GM12878 (cell line): Measurements from ENCODE around the gene SEC14L1. TPM values are rescaled to one million over a fixed set of nuclear protein-coding genes. Genes with fewer than 3 reads are reported as not detected.
A peak's percentile ranks its signal among the peaks of the same experiment; 100 is the strongest.

Source experiments
- ATAC-seq: fragments of 200-7000 bp; cut with Tn5 transposase; 3 replicates; pipeline ENCODE4 v1.9.1; 2020; ENCODE audit warnings: mild to moderate bottlenecking, moderate library complexity
- BruUV-seq: library from RNA; stranded (reverse); fragments of 400-500 nt; replicated peaks from 2 replicates; lab custom pipeline; 2021; lab: Mats Ljungman, UMichigan
- CTCF ChIA-PET: fragments of 300-600 bp; sonication (Branson Sonifier 250); formaldehyde crosslinking; extraction: SDS; loops from one replicate; lab custom pipeline; 2021; ENCODE audit warnings: inconsistent platforms; lab: Yijun Ruan, JAX
- POLR2A ChIA-PET: fragments of 350-600 bp; formaldehyde crosslinking; extraction: SDS; loops from one replicate; lab custom pipeline; 2021; ENCODE audit warnings: inconsistent platforms; lab: Charles Lee
- RAD21 ChIA-PET: fragments of 300-600 bp; sonication (Branson Sonifier 250); formaldehyde crosslinking; loops from one replicate; lab custom pipeline; 2023; ENCODE audit warnings: antibody characterized with exemption; ENCODE audit not compliant: unreplicated experiment; lab: Charles Lee
- SMC1A ChIA-PET: fragments of 300-600 bp; sonication (Branson Sonifier 250); formaldehyde crosslinking; loops from one replicate; lab custom pipeline; 2023; ENCODE audit not compliant: unreplicated experiment, uncharacterized antibody; lab: Charles Lee
- DNase-seq: peaks from one replicate; pipeline ENCODE4 v3.0.0-alpha.2; 2011; ENCODE audit warnings: low read depth, low spot score
- FAIRE-seq: peaks from 3 replicates; lab custom pipeline; 2011; peaks lifted over from hg19 to GRCh38; lab: Jason Lieb, UNC
- H2AFZ ChIP-seq: 2 replicates; pipeline ENCODE4 v1.6.0; 2011; ENCODE audit warnings: low read depth, low read length, control low read depth; ENCODE audit not compliant: control insufficient read depth
- H3K27ac ChIP-seq: 2 replicates; pipeline ENCODE4 v1.5.1; 2011; ENCODE audit warnings: control low read depth; ENCODE audit not compliant: control insufficient read depth, insufficient read depth
- H3K27me3 ChIP-seq, 2 experiments: replicated peaks in 1 of 2; 2 replicates each; pipeline versions ENCODE4 v1.6.0 to v1.6.1; 2011; ENCODE audit warnings: low read length in 1 of 2; ENCODE audit not compliant: control insufficient read depth in 2 of 2, insufficient read depth in 2 of 2
- H3K36me3 ChIP-seq, 2 experiments: 2 replicates each; pipeline ENCODE4 v1.5.1; 2011; ENCODE audit warnings: low read length in 1 of 2; ENCODE audit not compliant: control insufficient read depth in 2 of 2, insufficient read depth in 2 of 2
- H3K4me1 ChIP-seq: 2 replicates; pipeline ENCODE4 v1.6.1; 2011; ENCODE audit warnings: mild to moderate bottlenecking, low read length, moderate library complexity, mixed read lengths; ENCODE audit not compliant: control insufficient read depth, insufficient read depth
- H3K4me2 ChIP-seq: 2 replicates; pipeline ENCODE4 v1.6.0; 2011; ENCODE audit warnings: control low read depth; ENCODE audit not compliant: control insufficient read depth, insufficient read depth
- H3K4me3 ChIP-seq: fragments of 200-600 bp; sonication (generic); 2 replicates; pipeline ENCODE4 v1.5.1; 2016
- H3K79me2 ChIP-seq: 2 replicates; pipeline ENCODE4 v1.6.0; 2011; ENCODE audit warnings: low read length; ENCODE audit not compliant: control insufficient read depth, insufficient read depth
- H3K9ac ChIP-seq: 2 replicates; pipeline ENCODE4 v1.8.0; 2011; ENCODE audit warnings: low read length, control low read depth, mixed read lengths; ENCODE audit not compliant: control insufficient read depth, insufficient read depth
- H3K9me3 ChIP-seq: replicated peaks from 3 replicates; pipeline ENCODE4 v1.5.1; 2011; ENCODE audit warnings: mild to moderate bottlenecking, low read length; ENCODE audit not compliant: control insufficient read depth, insufficient read depth
- H4K20me1 ChIP-seq: 2 replicates; pipeline ENCODE4 v1.6.0; 2011; ENCODE audit not compliant: control insufficient read depth, insufficient read depth
- ATF2 ChIP-seq: IDR thresholded peaks from 2 replicates; pipeline ENCODE4 v1.6.1; 2012; ENCODE audit warnings: low read length, inconsistent platforms
- BACH1 ChIP-seq: fragments of 450-650 bp; IDR thresholded peaks from 2 replicates; pipeline ENCODE4 v1.6.1; 2017; ENCODE audit warnings: mild to moderate bottlenecking, borderline replicate concordance
- CEBPB ChIP-seq, 2 experiments: fragments of 150-350 bp in 1 of 2; IDR thresholded peaks; 2 replicates each; pipeline ENCODE4 v1.6.1; 2012 to 2014; ENCODE audit warnings: low read depth in 2 of 2, low read length in 2 of 2, borderline replicate concordance in 1 of 2, inconsistent platforms in 1 of 2
- EGR1 ChIP-seq, 2 experiments: IDR thresholded peaks; 1 replicate in 1 of 2; 2 replicates in 1 of 2; pipeline ENCODE4 v1.6.1; 2011 to 2012; ENCODE audit warnings: low read depth in 2 of 2, low read length in 2 of 2, borderline replicate concordance in 1 of 2, mild to moderate bottlenecking in 1 of 2, moderate library complexity in 1 of 2
- HDAC2 ChIP-seq: fragments of 200-600 bp; sonication (generic); IDR thresholded peaks from 2 replicates; pipeline ENCODE4 v1.6.1; 2017
- JUND ChIP-seq: IDR thresholded peaks from 2 replicates; pipeline ENCODE4 v1.6.1; 2012; ENCODE audit warnings: low read depth, mild to moderate bottlenecking, low read length, improper control_type of control experiment, moderate library complexity
- KAT2A ChIP-seq: conservative IDR thresholded peaks from 2 replicates; pipeline ENCODE4 v1.6.1; 2011; ENCODE audit warnings: low read depth, low read length; ENCODE audit not compliant: control insufficient read depth
- MEF2B ChIP-seq: fragments of 450-650 bp; IDR thresholded peaks from 2 replicates; pipeline ENCODE4 v1.6.1; 2018; ENCODE audit warnings: mild to moderate bottlenecking, moderate library complexity; ENCODE audit not compliant: partially characterized antibody, poor library complexity, severe bottlenecking
- MYB ChIP-seq: fragments of 150-350 bp; IDR thresholded peaks from 2 replicates; pipeline ENCODE4 v1.6.1; 2014; ENCODE audit warnings: mild to moderate bottlenecking, low read depth, low read length, borderline replicate concordance
- NBN ChIP-seq: fragments of 450-650 bp; IDR thresholded peaks from 2 replicates; pipeline ENCODE4 v1.6.1; 2016
- NFXL1 ChIP-seq: fragments of 450-650 bp; IDR thresholded peaks from 2 replicates; pipeline ENCODE4 v1.6.1; 2017; ENCODE audit warnings: antibody characterized with exemption, mild to moderate bottlenecking, borderline replicate concordance
- NFYA ChIP-seq: IDR thresholded peaks from 2 replicates; pipeline ENCODE4 v1.6.1; 2011; ENCODE audit warnings: low read depth, mild to moderate bottlenecking, low read length, improper control_type of control experiment, borderline replicate concordance
- SUZ12 ChIP-seq: fragments of 200-600 bp; sonication (generic); IDR thresholded peaks from one replicate; pipeline ENCODE4 v1.6.1; 2018; ENCODE audit warnings: antibody characterized with exemption, mild to moderate bottlenecking; ENCODE audit not compliant: unreplicated experiment
- TCF12 ChIP-seq: IDR thresholded peaks from 2 replicates; pipeline ENCODE4 v1.6.1; 2011; ENCODE audit warnings: low read depth, mild to moderate bottlenecking, low read length
- TCF3 ChIP-seq: IDR thresholded peaks from 2 replicates; pipeline ENCODE4 v1.6.1; 2012; ENCODE audit warnings: low read depth, mild to moderate bottlenecking, low read length, borderline replicate concordance; ENCODE audit not compliant: insufficient read depth
- USF1 ChIP-seq: IDR thresholded peaks from 2 replicates; pipeline ENCODE4 v1.6.1; 2011; ENCODE audit warnings: borderline replicate concordance, low read depth, mild to moderate bottlenecking, moderate library complexity, mixed read lengths, low read length; ENCODE audit not compliant: insufficient read depth; ENCODE audit errors: extremely low read length
- ZNF384 ChIP-seq: IDR thresholded peaks from 2 replicates; pipeline ENCODE4 v1.6.1; 2012; ENCODE audit warnings: low read depth, mild to moderate bottlenecking, low read length, improper control_type of control experiment, borderline replicate concordance
- WGBS: methylation state at CpG from one replicate; pipeline ENCODE4 v1.1.6; 2016; ENCODE audit warnings: low lambda C conversion rate; ENCODE audit not compliant: insufficient replicate concordance, insufficient coverage; ENCODE audit errors: missing lambda C conversion rate; 5-methylcytosine and 5-hydroxymethylcytosine counted together
- in situ Hi-C: fragments of 300-500 bp; cut with MboI; formaldehyde crosslinking; loops from 9 replicates; pipeline ENCODE4 v1.14.3; 2018; ENCODE audit warnings: mixed read lengths
- intact Hi-C: fragments of 100-400 bp; cut with micrococcal nuclease; formaldehyde crosslinking; loops from one replicate; pipeline ENCODE4 v1.14.2; 2022; ENCODE audit not compliant: unreplicated experiment
- polyA plus RNA-seq, 11 experiments: library from polyadenylated mRNA; depleted of rRNA in 4 of 11; unstranded in 6 of 11; stranded (reverse) in 5 of 11; fragments of >200 nt; fragmentation: Nextera tagmentation in 4 of 11; fragmentation: Illumina TruSeq in 1 of 11; extraction: Ambion mirVana in 4 of 11; extraction: Trizol in 1 of 11; gene quantifications; 1 replicate in 1 of 11; 2 replicates in 10 of 11; pipeline versions ENCODE4 v1.2.1 to v1.2.3, GENCODE V29; 2011 to 2016; ENCODE audit warnings: inconsistent platforms in 2 of 11, missing spikeins in 2 of 11, low read depth in 1 of 11
- total RNA-seq, 4 experiments: library from RNA; depleted of rRNA in 3 of 4; stranded (reverse); fragments of >200 nt in 3 of 4; fragmentation: Illumina TruSeq in 1 of 4; extraction: Trizol in 1 of 4; gene quantifications; 2 replicates each; pipeline versions ENCODE4 v1.2.1 to v1.2.3, GENCODE V29; 2013 to 2021

The SEC14L1 gene
- total and polyA plus RNA-seq, 10 of the 15 experiments (the other 5 are each of a cell fraction or from before 2014, with no cell fraction given), result 6.3 to 66.1 (median 33.5) TPM

GRCh38 chr17:77107506-77108433 is 33.0 kb upstream of the SEC14L1 start:
- WGBS, result 33% methylated on average over 23 of the region's 23 CpGs
- in situ Hi-C loops, result no loop called here
- SMC1A ChIA-PET, result interaction anchor here (0.6 to 4.4 kb wide), 18 partner anchors 9 to 217 kb away, joined by 3 to 29 read pairs (median 6); partner anchors contain the start of gene SEC14L1
- TF ChIP-seq TCF12, result peak; percentile 62; the same call in 1 of the 2 replicates
- TF ChIP-seq SUZ12, result no peak
- peak in 1 of 2 experiments; percentile 76; a peak in 2 of 3 replicates for TF ChIP-seq EGR1 (IDR thresholded peaks at IDR 0.05; ENCODE audit: borderline replicate concordance in 1 of 2, low read depth in 2 of 2, low read length in 2 of 2)
- no peak for TF ChIP-seq ZNF384
- TF ChIP-seq BACH1, result 0 out of 2 replicates have a peak, but pooled peaks have one; percentile 25
- peak; percentile 81; the same call in 1 of the 2 replicates for TF ChIP-seq NBN
- peak; percentile 93 for TF ChIP-seq ATF2
- TF ChIP-seq USF1, result no peak
- no peak for TF ChIP-seq NFXL1
- TF ChIP-seq NFYA, result no peak
- TF ChIP-seq CEBPB (IDR thresholded peaks at IDR 0.05; ENCODE audit: borderline replicate concordance in 1 of 2, low read depth in 2 of 2, low read length in 2 of 2), result peak in 1 of 2 experiments; percentile 74; a peak in 1 of 4 replicates
- no peak for TF ChIP-seq JUND
- TF ChIP-seq MYB, result no peak
- no peak for TF ChIP-seq KAT2A
- no peak for TF ChIP-seq HDAC2
- no peak for TF ChIP-seq TCF3
- no peak for TF ChIP-seq MEF2B

More at GRCh38 chr17:77107506-77108433, 33.0 kb upstream of the SEC14L1 start:
- no peaks in the 10 kb centered on the region for H3K36me3 ChIP-seq
- POLR2A ChIA-PET, result interaction anchor here (0.6 to 6.2 kb wide), 11 partner anchors 17 to 723 kb away, joined by 3 to 60 read pairs (median 4); partner anchors contain the start of gene SEC14L1
- H3K27ac ChIP-seq, result peak overlapping the region; percentile 83
- peak; percentile 47 for FAIRE-seq
- no peaks in the 10 kb centered on the region for H3K27me3 ChIP-seq
- H3K4me1 ChIP-seq, result peaks cover 42% of the 10 kb centered on the region
- BruUV-seq, result no TSS peak
- peak; percentile 94 for DNase-seq
- intact Hi-C loops, result loop anchor here (1.0 to 5.0 kb wide), 2 partner anchors 33 to 105 kb away; partner anchors contain the start of gene SEC14L1
- no peak overlapping the region for H3K4me3 ChIP-seq
- H2AFZ ChIP-seq, result peak overlapping the region; percentile 30; the same call in 1 of the 2 replicates
- H3K9ac ChIP-seq, result peak overlapping the region; percentile 52
- no peaks in the 10 kb centered on the region for H3K79me2 ChIP-seq
- H3K4me2 ChIP-seq, result peak overlapping the region; percentile 96
- RAD21 ChIA-PET, result interaction anchor here (0.6 to 6.6 kb wide), 13 partner anchors 9 to 334 kb away, joined by 3 to 87 read pairs (median 7); partner anchors contain the start of gene SEC14L1
- CTCF ChIA-PET, result interaction anchor here (0.6 to 5.0 kb wide), 13 partner anchors 17 to 288 kb away, joined by 3 to 34 read pairs (median 5); partner anchors contain the start of gene SEC14L1
- no peaks in the 10 kb centered on the region for H4K20me1 ChIP-seq
- ATAC-seq, result peak; percentile 82
- H3K9me3 ChIP-seq, result no peaks in the 10 kb centered on the region
